SK-N-DZ (cell line): ENCODE measurements around the gene PKD2L1.
"Not testable (repeated sequence)": the region's sequence is repeated elsewhere in the genome, so short reads cannot be mapped to it uniquely, and the experiment has no call there.

Experiments used
- DNase-seq: peaks from one replicate; pipeline ENCODE4 v3.0.0-alpha.2; 2015; ENCODE audit warnings: low spot score
- small RNA-seq, 2 experiments: library from RNA; depleted of rRNA; stranded (forward); fragments of <200 nt; gene quantifications; one replicate each; pipeline ENCODE3, GENCODE V24; 2014

Gene PKD2L1

GRCh38 chr10:100286051-100287033 lies 43.7 kb downstream of the PKD2L1 start, which contains the start of gene BLOC1S2:
BLOC1S2 (minus strand) TSS chr10:100286680; CDS start chr10:100286659, 21 bp downstream.
- peak; percentile 83 for DNase-seq

GRCh38 chr10:100285326-100285725 lies 44.7 kb downstream of the PKD2L1 start:
- not testable (repeated sequence) for DNase-seq

DNA sequence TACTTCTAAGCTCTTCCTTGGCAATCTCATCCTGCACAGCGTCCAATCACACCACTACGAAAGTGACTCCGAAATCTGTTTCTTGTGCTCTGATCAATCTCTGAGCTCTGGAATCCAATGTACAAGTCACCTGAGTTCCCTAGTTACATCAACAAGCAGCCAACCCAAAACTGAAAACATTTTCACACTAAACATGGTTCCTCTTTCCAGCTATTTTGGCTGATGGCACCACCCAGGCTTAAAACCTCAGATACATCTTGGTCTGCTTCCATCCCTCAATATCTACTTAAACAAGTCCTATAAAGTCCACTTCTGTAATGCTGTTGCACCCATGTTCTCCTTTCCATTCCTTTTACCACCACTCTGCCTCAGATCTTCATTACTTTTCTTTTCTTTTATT lies 47.1 kb downstream of the PKD2L1 start:
- DNase-seq = no peak

- DNase-seq = not testable (repeated sequence)
These were observed 53.1 kb downstream of the PKD2L1 start for GRCh38 chr10:100276971-100277370.

DNA sequence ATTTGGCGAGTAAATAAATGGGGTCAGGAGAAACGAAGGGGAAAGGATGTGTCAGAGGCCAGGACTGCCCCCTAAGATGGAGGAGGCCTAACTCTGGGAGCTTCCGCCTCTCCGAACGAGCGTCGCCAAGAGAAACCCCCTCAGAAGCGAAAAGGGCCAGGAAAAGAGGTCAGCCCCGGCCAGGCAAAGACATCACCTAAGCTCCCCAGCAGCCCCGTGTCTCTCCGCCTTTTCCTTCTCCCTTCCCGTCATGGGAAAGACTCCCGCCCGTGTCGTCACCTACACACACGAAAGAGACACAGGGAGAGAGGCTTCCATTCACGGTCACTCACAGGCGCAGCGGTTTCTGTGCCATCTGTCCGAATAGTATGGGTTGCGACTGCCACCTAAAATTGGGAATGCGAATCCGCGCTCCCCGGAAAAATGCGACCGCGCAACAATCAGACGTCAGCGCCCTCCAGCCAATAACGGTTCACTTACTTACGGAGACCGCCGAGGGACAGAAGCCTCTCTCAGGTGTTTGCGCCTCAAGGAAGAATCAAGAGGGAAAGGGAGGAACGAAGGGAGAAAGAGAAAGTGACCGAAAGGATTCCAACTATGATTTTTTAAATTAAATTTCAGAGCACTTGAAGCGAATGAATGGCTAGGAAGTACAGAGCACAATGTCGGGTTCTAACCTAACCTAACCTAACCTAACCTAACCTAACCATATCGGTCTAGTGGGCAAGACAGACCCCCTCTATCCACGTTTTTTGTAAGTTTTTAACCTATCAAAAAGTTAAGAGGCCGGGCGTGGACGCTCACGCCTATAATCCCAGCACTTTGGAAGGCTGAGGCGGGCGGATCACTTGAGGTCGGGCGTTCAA lies 62.6 kb downstream of the PKD2L1 start, which contains the start of gene CWF19L1:
Gene CWF19L1 (minus strand): TSS at position 400 of the 866 bp plus-strand sequence. CDS start 45 bp downstream, at position 355.
- peak; percentile 83 for DNase-seq

GRCh38 chr10:100265821-100266485 lies 64.1 kb downstream of the PKD2L1 start:
- no peak for DNase-seq

DNA sequence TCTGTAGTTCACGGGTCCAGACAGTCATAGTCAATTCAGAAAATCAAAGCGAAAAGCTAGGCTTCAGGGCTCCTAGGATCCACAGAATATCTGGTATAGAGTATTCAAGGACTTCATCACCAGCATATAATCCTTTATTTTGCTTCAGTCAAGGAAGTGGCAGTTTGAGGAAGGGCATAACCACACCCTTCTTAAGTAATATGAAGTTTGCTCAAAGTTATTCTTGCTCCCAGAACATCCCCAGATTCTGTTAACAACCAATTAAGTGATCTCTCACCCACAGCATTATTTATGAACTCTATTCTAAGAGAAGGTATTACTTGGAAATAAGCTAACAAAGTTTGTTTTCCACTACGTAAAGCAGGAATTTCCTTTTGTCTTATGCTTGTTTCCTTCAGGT lies 75.8 kb downstream of the PKD2L1 start:
- no peak for DNase-seq

- DNase-seq = no peak
These were observed 77.0 kb downstream of the PKD2L1 start for GRCh38 chr10:100253041-100253440.

DNA sequence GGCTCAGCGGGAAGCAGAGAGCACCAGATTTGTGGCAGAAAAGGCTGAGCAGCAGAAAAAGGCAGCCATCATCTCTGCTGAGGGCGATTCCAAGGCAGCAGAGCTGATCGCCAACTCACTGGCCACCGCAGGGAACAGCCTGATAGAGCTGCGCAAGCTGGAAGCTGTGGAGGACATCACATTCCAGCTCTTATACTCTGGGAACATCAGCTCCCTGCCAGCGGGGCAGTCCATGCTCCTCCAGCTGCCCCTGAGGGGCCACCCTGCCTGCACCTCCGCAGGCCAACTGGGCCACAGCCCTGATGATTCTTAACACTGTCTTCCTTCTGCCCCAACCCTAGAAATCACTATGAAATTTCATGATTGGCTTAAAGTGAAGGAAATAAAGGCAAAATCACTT lies 81.2 kb downstream of the PKD2L1 start:
- DNase-seq = no peak

DNA sequence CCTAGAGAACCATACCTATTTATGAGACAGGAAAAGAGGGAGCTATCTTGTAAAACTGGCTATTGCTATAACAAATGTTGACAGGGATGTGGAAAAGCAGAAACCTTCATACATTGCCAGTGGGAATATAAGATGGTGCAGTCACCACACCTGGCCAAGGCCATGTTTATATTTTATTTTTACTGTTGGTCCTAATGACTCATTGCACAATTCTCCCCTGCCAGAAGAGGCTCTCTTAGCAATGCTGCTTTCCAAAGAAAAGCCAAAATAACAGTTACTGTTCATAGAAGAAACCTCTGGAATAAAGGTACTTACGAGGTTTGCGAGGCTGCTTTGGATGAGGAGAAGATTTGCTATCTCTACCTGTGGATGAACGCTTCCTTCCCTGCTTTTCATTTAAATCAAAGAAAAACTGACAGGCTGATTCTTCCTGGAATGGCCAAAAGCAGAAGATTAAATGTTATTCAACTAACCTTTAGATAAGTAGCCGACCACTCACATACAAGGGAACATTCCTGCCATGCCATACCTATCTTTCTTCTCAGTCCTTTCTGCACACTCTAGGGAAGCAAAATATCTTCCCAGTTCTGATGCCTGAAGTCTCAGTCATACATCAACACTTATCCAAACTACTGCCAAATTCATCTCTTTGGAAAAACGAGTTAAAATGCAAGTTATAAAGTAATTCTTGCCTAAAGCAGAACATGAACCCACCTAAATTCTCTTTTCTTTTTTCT lies 84.4 kb downstream of the PKD2L1 start:
- DNase-seq = no peak

DNA sequence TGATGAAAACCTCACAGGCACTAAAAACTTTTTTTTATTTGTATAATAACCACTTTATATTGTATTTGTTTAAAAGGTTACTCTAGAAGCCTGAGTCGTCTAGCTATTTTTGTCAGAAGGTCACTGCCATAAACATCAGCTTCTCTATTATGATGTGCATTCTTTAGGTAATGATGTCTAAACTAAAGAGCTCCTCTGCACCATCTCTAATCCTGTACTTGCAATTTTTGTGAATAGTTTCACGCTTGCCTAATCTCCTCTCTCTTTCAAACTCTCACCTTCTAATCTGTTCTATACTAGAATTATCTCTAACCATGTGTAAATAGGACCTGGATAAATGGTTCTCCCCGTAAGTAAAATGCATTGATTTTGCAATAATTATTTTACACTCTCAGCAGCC lies 90.2 kb downstream of the PKD2L1 start:
- DNase-seq = no peak

- no peak for DNase-seq
These were observed 91.6 kb downstream of the PKD2L1 start for GRCh38 chr10:100238429-100238828.

Small RNAs within 50 kb of the gene (small RNA-seq; reads per million reads assigned to genes)
- 0 reads per million in 2 experiments for gene RNU6-422P
